Astrocyte (in vitro differentiated cells and primary cell): ENCODE measurements around the gene RRP9. TPM values are rescaled to one million over a fixed set of nuclear protein-coding genes. Genes with fewer than 3 reads are reported as not detected.

Experiments
- DNase-seq: peaks from one replicate; pipeline ENCODE4 v3.0.0-alpha.2; 2010; ENCODE audit warnings: low read depth
- FAIRE-seq: peaks from 2 replicates; lab custom pipeline; 2011; peaks lifted over from hg19 to GRCh38; lab: Jason Lieb, UNC
- H2AFZ ChIP-seq: 2 replicates; pipeline ENCODE4 v1.6.0; 2012; ENCODE audit warnings: low read depth, low read length, inconsistent platforms
- H3K27ac ChIP-seq: 2 replicates; pipeline ENCODE4 v1.5.1; 2011; ENCODE audit warnings: low read depth, low read length, inconsistent platforms
- H3K27me3 ChIP-seq: 2 replicates; pipeline ENCODE4 v1.6.0; 2011; ENCODE audit warnings: low read length, inconsistent platforms; ENCODE audit not compliant: insufficient read depth
- H3K36me3 ChIP-seq: 2 replicates; pipeline ENCODE4 v1.5.1; 2011; ENCODE audit warnings: low read length, inconsistent platforms; ENCODE audit not compliant: insufficient read depth
- H3K4me1 ChIP-seq: 2 replicates; pipeline ENCODE4 v1.5.1; 2011; ENCODE audit warnings: low read length, inconsistent platforms; ENCODE audit not compliant: insufficient read depth
- H3K4me2 ChIP-seq: 2 replicates; pipeline ENCODE4 v1.6.0; 2012; ENCODE audit warnings: low read length, inconsistent platforms
- H3K4me3 ChIP-seq: 2 replicates; pipeline ENCODE4 v1.5.1; 2011; ENCODE audit warnings: low read depth, mild to moderate bottlenecking, low read length, inconsistent platforms; ENCODE audit not compliant: insufficient read depth
- H3K79me2 ChIP-seq: 2 replicates; pipeline ENCODE4 v1.6.0; 2012; ENCODE audit warnings: mild to moderate bottlenecking, low read length, inconsistent platforms; ENCODE audit not compliant: insufficient read depth
- H3K9ac ChIP-seq: 2 replicates; pipeline ENCODE4 v1.6.0; 2012; ENCODE audit warnings: mild to moderate bottlenecking, low read length, inconsistent platforms
- H3K9me3 ChIP-seq: 2 replicates; pipeline ENCODE4 v1.5.1; 2012; ENCODE audit warnings: low read depth, mild to moderate bottlenecking, low read length, inconsistent platforms; ENCODE audit not compliant: insufficient read depth
- H4K20me1 ChIP-seq: 2 replicates; pipeline ENCODE4 v1.6.0; 2012; ENCODE audit warnings: low read length, inconsistent platforms; ENCODE audit not compliant: insufficient read depth
- H3K27ac Mint-ChIP-seq: one replicate; pipeline ENCODE4 v1.8.0; 2021; ENCODE audit warnings: mild to moderate bottlenecking, mixed read lengths; ENCODE audit not compliant: unreplicated experiment
- H3K27me3 Mint-ChIP-seq: one replicate; pipeline ENCODE4 v1.8.0; 2021; ENCODE audit warnings: low read depth, mixed read lengths; ENCODE audit not compliant: unreplicated experiment
- H3K36me3 Mint-ChIP-seq: one replicate; pipeline ENCODE4 v1.8.0; 2021; ENCODE audit warnings: low read depth, mixed read lengths; ENCODE audit not compliant: unreplicated experiment
- H3K4me1 Mint-ChIP-seq: one replicate; pipeline ENCODE4 v1.8.0; 2021; ENCODE audit warnings: low read depth, mixed read lengths; ENCODE audit not compliant: unreplicated experiment
- H3K4me3 Mint-ChIP-seq: one replicate; pipeline ENCODE4 v1.8.0; 2021; ENCODE audit warnings: mild to moderate bottlenecking, moderate library complexity, mixed read lengths; ENCODE audit not compliant: unreplicated experiment
- H3K9me3 Mint-ChIP-seq: one replicate; pipeline ENCODE4 v1.8.0; 2021; ENCODE audit warnings: mild to moderate bottlenecking, mixed read lengths; ENCODE audit not compliant: unreplicated experiment
- CTCF ChIP-seq: IDR thresholded peaks from 2 replicates; pipeline ENCODE4 v1.5.1; 2011; ENCODE audit warnings: low read depth, mild to moderate bottlenecking, inconsistent platforms, low read length, moderate library complexity; ENCODE audit not compliant: insufficient read depth
- EZH2 ChIP-seq: IDR thresholded peaks from 2 replicates; pipeline ENCODE4 v1.6.1; 2012; ENCODE audit warnings: mild to moderate bottlenecking, low read length, inconsistent platforms; ENCODE audit not compliant: insufficient read depth
- total RNA-seq: library from RNA; stranded (reverse); gene quantifications from 2 replicates; pipeline ENCODE4 v1.2.1, GENCODE V29; 2021

RRP9 gene
- total RNA-seq, 1 donor from 2014 or later: 22.9 TPM

GRCh38 chr3:51937611-51938450 lies 3.9 kb downstream of the RRP9 start:
- peaks cover 6% of the 10 kb centered on the region for H3K4me1 Mint-ChIP-seq
- Histone ChIP-seq H3K27ac (no peak overlapping the region), H4K20me1 (peaks cover 44% of the 10 kb centered on the region), H3K36me3 (peaks cover 11% of the 10 kb centered on the region), H3K27me3 (no peaks in the 10 kb centered on the region), H3K4me1 (peaks cover 22% of the 10 kb centered on the region), H3K9ac (no peak overlapping the region), H3K9me3 (no peaks in the 10 kb centered on the region), H3K79me2 (peaks cover 38% of the 10 kb centered on the region), H3K4me3 (no peak overlapping the region), H3K4me2 (no peak overlapping the region), H2AFZ (no peak overlapping the region)
- no peaks in the 10 kb centered on the region for H3K27me3 Mint-ChIP-seq
- no peak for FAIRE-seq
- TF ChIP-seq CTCF (no peak), EZH2 (no peak)
- H3K9me3 Mint-ChIP-seq: no peaks in the 10 kb centered on the region
- no peak overlapping the region for H3K27ac Mint-ChIP-seq
- DNase-seq: no peak
- H3K4me3 Mint-ChIP-seq: no peak overlapping the region
- peaks cover 21% of the 10 kb centered on the region for H3K36me3 Mint-ChIP-seq

- no peak overlapping the region for H3K27ac ChIP-seq
- DNase-seq (peak; percentile 16), FAIRE-seq (no peak)
- peaks cover 44% of the 10 kb centered on the region for H4K20me1 ChIP-seq
- peaks cover 11% of the 10 kb centered on the region for H3K36me3 ChIP-seq
- H3K4me3 ChIP-seq: no peak overlapping the region
- H3K4me2 ChIP-seq: no peak overlapping the region
- peaks cover 38% of the 10 kb centered on the region for H3K79me2 ChIP-seq
- Mint-ChIP-seq H3K4me1 (peaks cover 6% of the 10 kb centered on the region), H3K9me3 (no peaks in the 10 kb centered on the region), H3K36me3 (peaks cover 22% of the 10 kb centered on the region), H3K4me3 (no peak overlapping the region), H3K27me3 (no peaks in the 10 kb centered on the region), H3K27ac (no peak overlapping the region)
- no peak overlapping the region for H3K9ac ChIP-seq
- peaks cover 14% of the 10 kb centered on the region for H3K4me1 ChIP-seq
- no peak for TF ChIP-seq CTCF
- no peak for TF ChIP-seq EZH2
- no peak overlapping the region for H2AFZ ChIP-seq
- no peaks in the 10 kb centered on the region for H3K9me3 ChIP-seq
- H3K27me3 ChIP-seq: no peaks in the 10 kb centered on the region
Observed at GRCh38 chr3:51937014-51937413, 4.7 kb downstream of the RRP9 start.
